Epithelial cell of esophagus (primary cell): ENCODE measurements around the gene PIP4K2A.
"Not testable (repeated sequence)": the region's sequence is repeated elsewhere in the genome, so short reads cannot be mapped to it uniquely, and the experiment has no call there.

Experiments
- DNase-seq: peaks from one replicate; pipeline ENCODE4 v3.0.0; 2010; ENCODE audit warnings: low read depth
- H3K4me3 ChIP-seq: 2 replicates; pipeline ENCODE4 v1.5.1; 2011; ENCODE audit warnings: mild to moderate bottlenecking, low read length, control low read depth
- CTCF ChIP-seq: IDR thresholded peaks from 2 replicates; pipeline ENCODE4 v1.5.1; 2011; ENCODE audit warnings: low read depth, mild to moderate bottlenecking, low read length, control low read depth, inconsistent platforms; ENCODE audit not compliant: insufficient read depth; ENCODE audit errors: missing control alignments

The PIP4K2A gene

GRCh38 chr10:22720667-22721066 lies 6.3 kb upstream of the PIP4K2A start:
- no peak overlapping the region for H3K4me3 ChIP-seq
- TF ChIP-seq CTCF = no peak
- DNase-seq = no peak

GRCh38 chr10:22719406-22720042 lies 5.1 kb upstream of the PIP4K2A start:
- no peak for DNase-seq
- no peak for TF ChIP-seq CTCF

GRCh38 chr10:22718659-22719058 lies 4.3 kb upstream of the PIP4K2A start:
- H3K4me3 ChIP-seq, DNase-seq: not testable (repeated sequence)

More at GRCh38 chr10:22719406-22720042, 5.1 kb upstream of the PIP4K2A start:
- H3K4me3 ChIP-seq = no peak overlapping the region

- no peak for TF ChIP-seq CTCF
Measured at GRCh38 chr10:22717728-22718127, 3.4 kb upstream of the PIP4K2A start.

GRCh38 chr10:22716943-22717342 lies 2.6 kb upstream of the PIP4K2A start:
- H3K4me3 ChIP-seq = no peak overlapping the region
- no peak for TF ChIP-seq CTCF
- DNase-seq = no peak

More at GRCh38 chr10:22717728-22718127, 3.4 kb upstream of the PIP4K2A start:
- no peak overlapping the region for H3K4me3 ChIP-seq
- no peak for DNase-seq

GRCh38 chr10:22715290-22715625 lies 880 bp upstream of the PIP4K2A start:
- no peak for TF ChIP-seq CTCF
- H3K4me3 ChIP-seq = no peak overlapping the region
- DNase-seq = no peak

GRCh38 chr10:22713853-22714478 lies 412 bp downstream of the PIP4K2A start:
- DNase-seq = no peak
- TF ChIP-seq CTCF = no peak
- H3K4me3 ChIP-seq = peak overlapping the region; percentile 84
